WI38 (cell line): ENCODE data around the gene RINT1.

Experiments
- H3K4me3 ChIP-seq: 2 replicates; pipeline ENCODE4 v1.5.1; 2011; ENCODE audit warnings: low read depth, mild to moderate bottlenecking, control low read depth, low read length
- CTCF ChIP-seq: IDR thresholded peaks from 2 replicates; pipeline ENCODE4 v1.5.1; 2012; ENCODE audit warnings: low read depth, mild to moderate bottlenecking, control low read depth, low read length

RINT1 gene

DNA sequence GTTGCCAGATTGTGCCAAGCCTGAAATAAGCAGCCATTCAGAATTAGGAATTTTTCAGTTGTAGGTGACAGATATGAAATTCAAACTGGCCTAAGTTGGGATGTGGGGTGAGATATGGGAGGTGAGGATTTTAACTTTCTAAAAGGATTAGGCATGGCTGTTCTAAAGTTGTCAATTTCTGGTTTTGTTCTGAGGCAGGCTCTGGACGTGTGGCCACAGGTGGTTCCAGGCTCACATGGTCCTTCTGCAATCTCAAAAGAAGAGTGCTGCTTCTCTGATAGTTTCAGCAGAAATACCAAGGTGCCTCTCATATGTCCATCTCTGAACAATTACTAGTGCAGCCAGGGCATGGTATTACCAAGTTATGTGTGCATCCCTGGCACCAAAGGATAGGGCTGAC lies 27.9 kb downstream of the RINT1 start:
- H3K4me3 ChIP-seq = no peak overlapping the region
- no peak for TF ChIP-seq CTCF

- H3K4me3 ChIP-seq = no peak overlapping the region
- TF ChIP-seq CTCF = no peak
Observed at GRCh38 chr7:105565190-105565589, 33.2 kb downstream of the RINT1 start.

GRCh38 chr7:105567024-105567423 lies 35.0 kb downstream of the RINT1 start:
- TF ChIP-seq CTCF = no peak
- no peak overlapping the region for H3K4me3 ChIP-seq

DNA sequence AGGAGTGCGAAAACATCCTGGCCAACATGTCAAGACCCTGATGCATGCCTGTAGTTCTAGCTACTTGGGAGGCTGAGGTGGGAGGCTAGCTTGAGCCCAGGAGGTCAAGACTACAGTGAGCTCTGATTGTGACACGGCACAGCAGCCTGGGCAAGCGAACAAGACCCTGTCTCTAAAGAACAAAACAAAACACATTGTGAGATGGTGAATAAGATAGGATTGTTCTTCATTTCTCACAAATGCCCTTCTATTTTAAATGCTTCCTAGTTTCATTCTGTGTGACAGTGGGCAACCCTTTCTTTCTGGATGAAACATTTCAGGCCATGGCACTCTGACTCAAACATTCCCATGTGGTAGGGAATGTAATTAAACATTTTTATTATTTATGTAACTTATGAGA lies 35.8 kb downstream of the RINT1 start:
- no peak overlapping the region for H3K4me3 ChIP-seq
- no peak for TF ChIP-seq CTCF

GRCh38 chr7:105571891-105572290 lies 39.9 kb downstream of the RINT1 start:
- no peak for TF ChIP-seq CTCF

DNA sequence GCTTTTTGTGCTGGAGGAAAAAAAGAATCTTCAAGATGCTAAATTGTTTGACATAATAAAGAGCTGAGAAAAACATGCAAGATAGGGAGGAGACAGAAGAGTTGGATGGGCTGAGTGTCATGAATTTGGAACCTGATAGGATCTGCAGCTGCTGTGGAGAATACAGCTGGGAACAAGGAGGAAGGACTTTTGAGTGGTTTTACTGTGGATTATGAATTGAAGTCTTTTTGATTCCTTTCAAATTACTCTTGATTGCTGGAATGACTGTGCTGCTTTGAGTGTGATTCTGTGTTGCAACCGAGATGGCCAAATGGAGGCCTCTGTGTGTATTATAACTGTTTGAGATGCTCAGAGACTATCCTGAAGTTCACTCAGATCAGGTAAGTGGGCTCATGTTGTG lies 45.2 kb downstream of the RINT1 start:
- no peak for TF ChIP-seq CTCF
- no peak overlapping the region for H3K4me3 ChIP-seq

More at GRCh38 chr7:105571891-105572290, 39.9 kb downstream of the RINT1 start:
- H3K4me3 ChIP-seq = no peak overlapping the region

GRCh38 chr7:105578496-105578895 lies 46.5 kb downstream of the RINT1 start:
- no peak overlapping the region for H3K4me3 ChIP-seq
- TF ChIP-seq CTCF = no peak
